ENCODE data around the gene KRT7. TPM values are rescaled to one million over a fixed set of nuclear protein-coding genes. Genes with fewer than 3 reads are reported as not detected.

The KRT7 gene
- polyA plus RNA-seq, 1 of the 3 experiments (the other 2 are of a cell fraction): 5.4 TPM

DNA sequence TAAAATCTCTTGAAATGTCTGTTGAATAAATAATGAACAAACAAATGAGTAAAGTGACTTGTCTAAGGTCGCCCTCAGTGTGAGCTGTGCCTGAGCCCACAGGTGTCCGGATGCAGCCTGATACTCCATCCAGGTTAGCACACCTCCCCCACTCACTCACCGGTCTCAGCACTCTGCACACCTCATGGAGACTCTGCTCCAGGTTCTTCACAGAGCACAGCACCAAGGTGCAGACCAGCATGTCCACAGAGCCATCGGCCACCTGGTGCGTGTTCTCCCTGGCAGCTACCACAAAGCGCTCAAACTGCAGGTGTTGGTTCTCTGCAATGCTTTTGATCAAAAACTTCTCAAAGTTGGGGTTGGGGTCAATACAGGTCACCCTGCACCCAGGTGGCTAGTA is 4.1 kb upstream of the KRT7 start:
- Histone ChIP-seq H3K9me3 (peaks cover 4% of the 10 kb centered on the region; the same call in 1 of the 2 replicates), H4K20me1 (ENCODE audit: insufficient read depth) (no peaks in the 10 kb centered on the region), H3K4me1 (ENCODE audit: control insufficient read depth in 1 of 2, insufficient read depth in 2 of 2, low read depth in 1 of 2, low read length in 1 of 2) (peaks cover 0 to 19% of the 10 kb centered on the region in 2 experiments; a peak in 3 of 4 replicates), H3K4me2 (no peak overlapping the region), H3K9ac (no peak overlapping the region), H2AFZ (ENCODE audit: low read depth) (no peak overlapping the region), H3K4me3 (ENCODE audit: low read depth in 2 of 2, low read length in 1 of 2) (no peak overlapping the region), H3K27ac (ENCODE audit: low read depth in 2 of 2, low read length in 1 of 2) (peak overlapping the region in 1 of 2 experiments; percentile 97; a peak in 2 of 4 replicates), H3K27me3 (ENCODE audit: insufficient read depth) (no peaks in the 10 kb centered on the region), H3F3A (replicated peaks; ENCODE audit: insufficient read depth) (peaks cover 39% of the 10 kb centered on the region), H3K79me2 (ENCODE audit: insufficient read depth) (no peaks in the 10 kb centered on the region), H3K9me2 (no peaks in the 10 kb centered on the region), H3K36me3 (replicated peaks in 1 of 2; ENCODE audit: control insufficient read depth in 1 of 2, insufficient read depth in 2 of 2, low read length in 1 of 2) (no peaks in the 10 kb centered on the region)
- 95% methylated on average over 5 of the region's 6 CpGs for WGBS (ENCODE audit: low lambda C conversion rate)
- POLR2A ChIA-PET: no interaction called here
- CTCF ChIA-PET: interaction anchor here (0.6 to 0.9 kb wide), 2 partner anchors 8 to 141 kb away, joined by 3 read pairs; no protein-coding TSS in a partner anchor
- TF ChIP-seq TCF12 (IDR thresholded peaks at IDR 0.05): no peak
- TF ChIP-seq, protein P1, sequence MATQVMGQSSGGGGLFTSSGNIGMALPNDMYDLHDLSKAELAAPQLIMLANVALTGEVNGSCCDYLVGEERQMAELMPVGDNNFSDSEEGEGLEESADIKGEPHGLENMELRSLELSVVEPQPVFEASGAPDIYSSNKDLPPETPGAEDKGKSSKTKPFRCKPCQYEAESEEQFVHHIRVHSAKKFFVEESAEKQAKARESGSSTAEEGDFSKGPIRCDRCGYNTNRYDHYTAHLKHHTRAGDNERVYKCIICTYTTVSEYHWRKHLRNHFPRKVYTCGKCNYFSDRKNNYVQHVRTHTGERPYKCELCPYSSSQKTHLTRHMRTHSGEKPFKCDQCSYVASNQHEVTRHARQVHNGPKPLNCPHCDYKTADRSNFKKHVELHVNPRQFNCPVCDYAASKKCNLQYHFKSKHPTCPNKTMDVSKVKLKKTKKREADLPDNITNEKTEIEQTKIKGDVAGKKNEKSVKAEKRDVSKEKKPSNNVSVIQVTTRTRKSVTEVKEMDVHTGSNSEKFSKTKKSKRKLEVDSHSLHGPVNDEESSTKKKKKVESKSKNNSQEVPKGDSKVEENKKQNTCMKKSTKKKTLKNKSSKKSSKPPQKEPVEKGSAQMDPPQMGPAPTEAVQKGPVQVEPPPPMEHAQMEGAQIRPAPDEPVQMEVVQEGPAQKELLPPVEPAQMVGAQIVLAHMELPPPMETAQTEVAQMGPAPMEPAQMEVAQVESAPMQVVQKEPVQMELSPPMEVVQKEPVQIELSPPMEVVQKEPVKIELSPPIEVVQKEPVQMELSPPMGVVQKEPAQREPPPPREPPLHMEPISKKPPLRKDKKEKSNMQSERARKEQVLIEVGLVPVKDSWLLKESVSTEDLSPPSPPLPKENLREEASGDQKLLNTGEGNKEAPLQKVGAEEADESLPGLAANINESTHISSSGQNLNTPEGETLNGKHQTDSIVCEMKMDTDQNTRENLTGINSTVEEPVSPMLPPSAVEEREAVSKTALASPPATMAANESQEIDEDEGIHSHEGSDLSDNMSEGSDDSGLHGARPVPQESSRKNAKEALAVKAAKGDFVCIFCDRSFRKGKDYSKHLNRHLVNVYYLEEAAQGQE (IDR thresholded peaks at IDR 0.05; ENCODE audit: low read depth, low read length): no peak
- no peak for TF ChIP-seq RFX5 (IDR thresholded peaks at IDR 0.05; ENCODE audit: low read length)
- no peak for TF ChIP-seq NFIC (IDR thresholded peaks at IDR 0.05; ENCODE audit: borderline replicate concordance)
- no peak for TF ChIP-seq SIN3A (IDR thresholded peaks at IDR 0.05; ENCODE audit: borderline replicate concordance, low read depth, low read length)
- TF ChIP-seq EP300 (IDR thresholded peaks at IDR 0.05; ENCODE audit: borderline replicate concordance in 1 of 2, low read depth in 1 of 2, low read length in 1 of 2): no peak
- TF ChIP-seq MEF2A (IDR thresholded peaks at IDR 0.05; ENCODE audit: borderline replicate concordance, low read depth): no peak
- TF ChIP-seq JUND (IDR thresholded peaks at IDR 0.05): no peak
- TF ChIP-seq, protein P2, sequence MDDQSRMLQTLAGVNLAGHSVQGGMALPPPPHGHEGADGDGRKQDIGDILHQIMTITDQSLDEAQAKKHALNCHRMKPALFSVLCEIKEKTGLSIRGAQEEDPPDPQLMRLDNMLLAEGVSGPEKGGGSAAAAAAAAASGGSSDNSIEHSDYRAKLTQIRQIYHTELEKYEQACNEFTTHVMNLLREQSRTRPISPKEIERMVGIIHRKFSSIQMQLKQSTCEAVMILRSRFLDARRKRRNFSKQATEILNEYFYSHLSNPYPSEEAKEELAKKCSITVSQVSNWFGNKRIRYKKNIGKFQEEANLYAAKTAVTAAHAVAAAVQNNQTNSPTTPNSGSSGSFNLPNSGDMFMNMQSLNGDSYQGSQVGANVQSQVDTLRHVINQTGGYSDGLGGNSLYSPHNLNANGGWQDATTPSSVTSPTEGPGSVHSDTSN (IDR thresholded peaks at IDR 0.05): no peak
- TF ChIP-seq SMC3 (IDR thresholded peaks at IDR 0.05; ENCODE audit: low read depth, low read length): no peak
- TF ChIP-seq, protein P3, sequence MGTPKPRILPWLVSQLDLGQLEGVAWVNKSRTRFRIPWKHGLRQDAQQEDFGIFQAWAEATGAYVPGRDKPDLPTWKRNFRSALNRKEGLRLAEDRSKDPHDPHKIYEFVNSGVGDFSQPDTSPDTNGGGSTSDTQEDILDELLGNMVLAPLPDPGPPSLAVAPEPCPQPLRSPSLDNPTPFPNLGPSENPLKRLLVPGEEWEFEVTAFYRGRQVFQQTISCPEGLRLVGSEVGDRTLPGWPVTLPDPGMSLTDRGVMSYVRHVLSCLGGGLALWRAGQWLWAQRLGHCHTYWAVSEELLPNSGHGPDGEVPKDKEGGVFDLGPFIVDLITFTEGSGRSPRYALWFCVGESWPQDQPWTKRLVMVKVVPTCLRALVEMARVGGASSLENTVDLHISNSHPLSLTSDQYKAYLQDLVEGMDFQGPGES (IDR thresholded peaks at IDR 0.05; ENCODE audit: low read depth, low read length): no peak
- TF ChIP-seq TAF1 (IDR thresholded peaks at IDR 0.05; ENCODE audit: borderline replicate concordance, low read depth, low read length): no peak
- TF ChIP-seq RCOR1 (IDR thresholded peaks at IDR 0.05; ENCODE audit: low read length): no peak
- TF ChIP-seq FOSL2 (IDR thresholded peaks at IDR 0.05; ENCODE audit: borderline replicate concordance, low read depth): no peak
- TF ChIP-seq, protein P4, sequence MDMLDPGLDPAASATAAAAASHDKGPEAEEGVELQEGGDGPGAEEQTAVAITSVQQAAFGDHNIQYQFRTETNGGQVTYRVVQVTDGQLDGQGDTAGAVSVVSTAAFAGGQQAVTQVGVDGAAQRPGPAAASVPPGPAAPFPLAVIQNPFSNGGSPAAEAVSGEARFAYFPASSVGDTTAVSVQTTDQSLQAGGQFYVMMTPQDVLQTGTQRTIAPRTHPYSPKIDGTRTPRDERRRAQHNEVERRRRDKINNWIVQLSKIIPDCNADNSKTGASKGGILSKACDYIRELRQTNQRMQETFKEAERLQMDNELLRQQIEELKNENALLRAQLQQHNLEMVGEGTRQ (IDR thresholded peaks at IDR 0.05; ENCODE audit: borderline replicate concordance, low read depth, low read length): no peak
- TF ChIP-seq ELF1 (IDR thresholded peaks at IDR 0.05): no peak
- TF ChIP-seq POLR2AphosphoS5 (IDR thresholded peaks at IDR 0.05; ENCODE audit: low read depth, low read length): no peak
- TF ChIP-seq, protein P5, sequence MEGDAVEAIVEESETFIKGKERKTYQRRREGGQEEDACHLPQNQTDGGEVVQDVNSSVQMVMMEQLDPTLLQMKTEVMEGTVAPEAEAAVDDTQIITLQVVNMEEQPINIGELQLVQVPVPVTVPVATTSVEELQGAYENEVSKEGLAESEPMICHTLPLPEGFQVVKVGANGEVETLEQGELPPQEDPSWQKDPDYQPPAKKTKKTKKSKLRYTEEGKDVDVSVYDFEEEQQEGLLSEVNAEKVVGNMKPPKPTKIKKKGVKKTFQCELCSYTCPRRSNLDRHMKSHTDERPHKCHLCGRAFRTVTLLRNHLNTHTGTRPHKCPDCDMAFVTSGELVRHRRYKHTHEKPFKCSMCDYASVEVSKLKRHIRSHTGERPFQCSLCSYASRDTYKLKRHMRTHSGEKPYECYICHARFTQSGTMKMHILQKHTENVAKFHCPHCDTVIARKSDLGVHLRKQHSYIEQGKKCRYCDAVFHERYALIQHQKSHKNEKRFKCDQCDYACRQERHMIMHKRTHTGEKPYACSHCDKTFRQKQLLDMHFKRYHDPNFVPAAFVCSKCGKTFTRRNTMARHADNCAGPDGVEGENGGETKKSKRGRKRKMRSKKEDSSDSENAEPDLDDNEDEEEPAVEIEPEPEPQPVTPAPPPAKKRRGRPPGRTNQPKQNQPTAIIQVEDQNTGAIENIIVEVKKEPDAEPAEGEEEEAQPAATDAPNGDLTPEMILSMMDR (IDR thresholded peaks at IDR 0.05): no peak
- TF ChIP-seq RAD21 (IDR thresholded peaks at IDR 0.05; ENCODE audit: low read length): no peak
- no peak for TF ChIP-seq MXI1 (IDR thresholded peaks at IDR 0.05; ENCODE audit: low read depth, low read length)
- DNase-seq: no peak

All from SK-N-SH (cell line).